CD4-positive, alpha-beta T cell treated with Interleukin-21 for 1 hour (primary cell): ENCODE results near the gene THSD7B.
"Not testable (repeated sequence)": the region's sequence is repeated elsewhere in the genome, so short reads cannot be mapped to it uniquely, and the experiment has no call there.

Experiments
- DNase-seq: peaks from one replicate; pipeline ENCODE4 v3.0.0-alpha.2; 2020

The THSD7B gene

GRCh38 chr2:137607722-137608318 is 842.5 kb downstream of the THSD7B start:
- no peak for DNase-seq

GRCh38 chr2:137638932-137639331 is 873.6 kb downstream of the THSD7B start:
- DNase-seq, result no peak

GRCh38 chr2:137644731-137645130 is 879.4 kb downstream of the THSD7B start:
- DNase-seq, result no peak

- no peak for DNase-seq
These were observed 888.7 kb downstream of the THSD7B start for GRCh38 chr2:137654046-137654445.

DNA sequence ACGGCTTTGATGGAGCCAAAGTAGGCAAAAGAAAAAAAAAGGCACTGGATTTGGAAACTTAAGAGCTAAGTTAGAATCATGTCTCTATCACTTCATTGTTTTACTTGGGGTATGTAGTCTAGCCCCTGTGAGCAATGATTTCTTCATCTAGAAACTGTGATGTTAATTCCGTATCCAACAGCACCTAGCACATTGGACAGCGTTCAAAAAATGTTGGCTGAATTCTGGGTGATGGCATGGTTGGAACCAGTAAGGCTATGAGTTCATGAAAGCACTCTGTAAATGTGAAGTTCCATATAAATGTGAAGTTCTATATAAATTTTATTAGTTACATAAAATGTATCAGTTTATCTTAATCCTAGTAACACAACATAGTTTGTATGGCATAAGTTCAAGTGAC is 890.5 kb downstream of the THSD7B start:
- no peak for DNase-seq

DNA sequence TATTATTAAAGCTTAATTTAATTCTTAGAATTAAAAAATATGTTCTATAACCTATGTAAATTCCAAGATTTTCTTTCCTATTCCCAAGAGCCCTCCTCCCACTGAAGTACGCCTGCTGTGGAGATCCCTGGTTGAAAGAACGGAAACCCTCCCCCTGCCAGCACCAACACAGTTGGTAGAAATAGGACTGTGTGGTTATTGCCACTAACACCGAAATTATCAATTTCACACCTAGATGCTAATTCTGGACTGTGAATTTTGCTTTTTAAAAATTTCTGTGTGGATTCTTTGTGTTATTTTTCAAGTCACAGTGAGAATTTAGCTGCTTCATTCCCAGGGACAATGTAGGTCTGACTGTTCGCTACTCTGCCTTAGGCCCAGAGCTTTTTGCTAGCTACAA is 893.1 kb downstream of the THSD7B start:
- DNase-seq, result no peak

- DNase-seq, result no peak
These were observed 894.3 kb downstream of the THSD7B start for GRCh38 chr2:137659616-137660015.

GRCh38 chr2:137670111-137670510 is 904.8 kb downstream of the THSD7B start:
- no peak for DNase-seq

- DNase-seq, result no peak
These were observed 907.7 kb downstream of the THSD7B start for GRCh38 chr2:137672989-137673552.

GRCh38 chr2:137674991-137675390 is 909.6 kb downstream of the THSD7B start:
- DNase-seq, result no peak

DNA sequence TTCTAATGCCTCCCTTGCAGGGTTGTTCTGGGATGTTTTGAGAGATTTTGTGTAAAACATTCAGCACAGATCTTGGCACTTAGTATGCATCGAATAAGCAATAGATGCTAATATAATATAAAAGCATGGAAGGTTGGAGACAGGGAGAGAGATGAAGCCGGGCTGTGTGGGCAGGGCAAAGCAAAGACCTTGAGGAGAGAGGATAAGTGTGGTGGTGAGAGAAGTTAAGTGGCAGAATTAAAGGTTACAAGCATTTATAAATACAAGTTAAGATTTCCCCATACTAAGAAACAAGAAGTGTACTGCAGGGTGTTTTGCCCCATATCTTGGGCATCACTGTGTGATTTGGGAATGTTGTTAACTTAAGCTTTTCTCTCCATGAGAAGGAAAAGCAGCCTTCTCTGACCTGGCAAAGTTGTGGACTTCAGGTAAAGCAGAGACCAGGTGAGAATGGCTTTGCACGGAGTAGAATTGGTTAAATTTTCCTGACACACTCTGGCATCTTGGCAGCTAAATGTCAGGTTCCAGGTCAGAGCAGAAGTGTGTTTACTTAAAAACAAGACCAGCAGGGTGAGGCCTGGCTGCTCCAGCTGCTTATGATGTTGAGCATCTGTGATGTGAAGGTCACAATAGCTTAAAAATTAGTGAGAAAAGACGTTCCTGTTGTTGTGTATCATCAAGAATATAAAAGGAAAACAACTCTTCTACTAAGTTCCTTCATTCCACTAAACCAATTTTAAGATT is 910.4 kb downstream of the THSD7B start:
- no peak for DNase-seq

DNA sequence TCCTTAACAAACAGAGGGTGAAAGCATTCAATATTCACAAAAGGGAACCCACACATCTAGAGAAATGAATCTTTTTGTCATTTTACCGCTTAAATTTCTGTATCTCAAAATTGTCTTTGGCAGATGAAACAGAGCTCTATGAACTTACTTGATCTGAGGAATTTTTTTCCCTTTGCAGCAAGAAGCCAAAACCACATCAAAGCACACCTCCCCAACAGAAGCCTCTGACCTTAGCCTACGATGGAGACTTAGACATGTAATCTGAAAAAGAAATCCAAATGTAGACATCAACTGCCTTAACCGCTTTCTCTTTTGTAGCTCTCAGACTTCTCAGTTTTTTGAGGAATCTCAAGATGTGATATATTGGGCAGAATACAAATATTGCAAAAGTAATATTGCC is 911.0 kb downstream of the THSD7B start:
- no peak for DNase-seq

DNA sequence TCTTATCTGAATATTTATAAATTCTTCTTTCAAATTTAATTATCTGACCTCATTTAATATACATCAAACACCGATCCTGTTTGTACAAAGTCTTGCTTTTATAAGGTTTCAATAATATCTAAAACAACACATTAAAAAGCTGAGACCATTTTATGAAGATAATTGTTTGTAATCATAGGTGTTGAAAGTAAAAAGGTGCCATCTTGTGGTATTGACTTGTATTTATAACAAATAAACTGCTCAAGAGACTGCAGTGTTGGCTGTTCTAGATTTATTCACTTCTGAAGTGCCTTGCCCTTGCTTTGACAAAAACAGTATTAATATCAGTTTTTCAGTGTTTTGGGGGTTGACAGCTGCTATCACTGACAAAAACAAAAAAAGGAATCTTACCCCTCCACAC is 912.1 kb downstream of the THSD7B start:
- DNase-seq, result no peak

GRCh38 chr2:137689549-137689948 is 924.2 kb downstream of the THSD7B start:
- no peak for DNase-seq

DNA sequence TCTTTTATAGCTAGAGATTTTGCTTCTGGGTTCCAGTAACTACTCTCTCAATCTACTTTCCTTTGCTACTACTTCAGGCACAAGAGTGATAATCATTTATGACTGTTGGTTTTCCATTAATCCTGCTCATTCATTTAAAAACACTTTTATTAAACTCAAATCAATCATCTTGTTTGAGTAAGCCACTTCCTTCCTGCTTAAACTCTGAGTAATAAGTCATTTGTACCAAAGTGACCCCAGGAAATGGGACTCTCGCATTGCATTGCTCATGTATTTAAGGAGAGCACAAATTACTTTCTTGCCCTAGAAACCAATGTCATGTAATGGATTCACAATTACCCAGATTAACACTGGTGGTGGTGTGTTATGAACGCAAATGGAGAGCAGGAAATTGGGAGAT is 928.2 kb downstream of the THSD7B start:
- DNase-seq, result no peak

GRCh38 chr2:137696916-137697315 is 931.6 kb downstream of the THSD7B start:
- no peak for DNase-seq

DNA sequence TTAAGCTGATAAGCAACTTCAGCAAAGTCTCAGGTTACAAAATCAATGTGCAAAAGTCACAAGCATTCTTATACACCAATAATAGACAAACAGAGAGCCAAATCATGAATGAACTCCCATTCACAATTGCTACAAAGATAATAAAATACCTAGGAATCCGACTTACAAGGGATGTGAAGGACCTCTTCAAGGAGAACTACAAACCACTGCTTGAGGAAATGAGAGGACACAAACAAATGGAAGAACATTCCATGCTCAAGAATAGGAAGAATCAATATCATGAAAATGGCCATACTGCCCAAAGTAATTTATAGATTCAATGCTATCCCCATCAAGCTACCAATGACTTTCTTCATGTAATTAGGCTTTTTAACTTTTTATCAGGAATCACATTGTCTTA is 934.9 kb downstream of the THSD7B start:
- DNase-seq, result not testable (repeated sequence)

GRCh38 chr2:137700681-137701080 is 935.3 kb downstream of the THSD7B start:
- DNase-seq, result no peak

- no peak for DNase-seq
These were observed 940.0 kb downstream of the THSD7B start for GRCh38 chr2:137705296-137705695.

DNA sequence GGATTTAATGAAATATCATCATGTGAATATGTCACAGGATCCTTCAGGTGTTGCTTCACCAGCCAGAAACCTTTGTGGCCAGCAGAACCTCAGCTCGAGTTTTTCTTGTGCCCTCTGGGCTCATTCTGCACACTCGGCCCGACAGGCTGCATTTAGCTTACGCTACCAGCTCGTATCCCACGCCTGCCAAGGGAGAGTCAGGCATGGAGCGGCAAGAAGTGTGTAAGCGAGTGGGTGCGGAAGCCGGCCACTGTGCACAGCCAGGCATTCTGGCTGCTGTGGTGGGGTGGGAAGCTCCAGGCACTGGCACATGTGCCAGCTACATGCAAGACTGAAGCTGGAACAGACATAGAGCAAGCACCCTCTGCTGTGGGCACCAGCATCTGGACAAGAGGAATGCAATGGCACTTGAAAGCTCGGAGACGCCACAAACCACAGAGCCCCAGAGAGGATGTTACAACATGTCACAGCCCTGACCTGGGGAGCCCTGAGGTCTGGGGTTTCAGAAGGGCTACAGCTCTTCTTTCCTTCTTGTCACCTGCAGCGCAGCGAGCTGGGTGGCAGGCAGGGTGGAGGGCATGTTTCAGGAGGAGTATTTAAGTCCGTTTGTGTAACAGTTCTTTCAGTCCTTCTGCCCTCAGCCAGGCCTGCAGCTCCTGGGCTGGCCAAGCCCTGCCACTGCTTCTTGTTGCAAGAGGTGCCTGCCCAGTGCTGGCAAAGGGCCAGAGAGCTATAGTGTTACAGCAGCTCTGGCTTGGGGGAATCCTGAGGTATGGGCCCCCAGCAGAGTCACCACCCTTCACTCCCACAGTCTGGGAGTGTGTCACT is 941.7 kb downstream of the THSD7B start:
- DNase-seq, result no peak

DNA sequence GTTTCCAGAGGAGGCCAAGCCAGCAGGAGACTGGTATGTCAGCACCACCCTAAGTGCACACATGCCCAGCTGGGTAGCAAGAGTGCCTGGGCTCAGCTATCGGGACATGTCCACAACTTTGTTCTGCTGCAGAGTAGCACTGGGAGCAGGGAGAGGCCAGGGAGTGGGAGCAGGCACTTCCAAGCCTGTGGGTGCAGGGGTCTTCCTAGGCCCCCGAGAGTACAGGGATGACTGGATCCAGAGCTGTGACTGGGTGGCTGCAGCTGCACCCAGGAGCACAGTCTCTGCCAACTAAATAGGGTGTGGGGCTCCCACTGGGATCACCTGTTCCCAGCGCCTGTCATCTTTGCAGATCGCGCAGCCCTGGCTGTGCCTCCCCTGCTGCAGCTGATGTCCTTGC is 943.0 kb downstream of the THSD7B start:
- DNase-seq, result no peak

GRCh38 chr2:137715731-137716191 is 950.4 kb downstream of the THSD7B start:
- DNase-seq, result no peak

DNA sequence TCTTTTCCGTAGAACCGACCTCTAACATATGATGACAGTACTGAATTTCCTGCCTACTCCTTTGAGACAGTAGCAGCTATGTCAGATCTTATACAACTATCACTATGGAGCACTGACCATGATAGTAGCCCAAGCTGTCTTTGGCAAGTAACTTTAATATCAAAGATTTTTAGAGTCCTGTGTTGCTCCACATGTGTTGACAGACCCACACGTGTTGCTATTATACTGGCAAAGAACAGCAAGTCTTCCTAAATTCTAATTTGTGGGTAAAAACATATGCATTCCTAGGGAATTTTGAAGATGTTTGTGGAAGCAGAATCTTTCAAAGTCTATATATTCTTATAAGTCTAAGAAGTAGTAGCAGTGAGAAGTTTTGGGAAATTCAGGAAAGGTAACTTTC is 953.4 kb downstream of the THSD7B start:
- DNase-seq, result no peak

- DNase-seq, result no peak
These were observed 956.4 kb downstream of the THSD7B start for GRCh38 chr2:137721733-137722132.
